NB4 (cell line): ENCODE measurements around the gene DNAJC22.
A peak's percentile ranks its signal among the peaks of the same experiment; 100 is the strongest.

Experiments used
- DNase-seq: peaks from one replicate; pipeline ENCODE4 v3.0.0; 2010; ENCODE audit warnings: low read depth
- H3K4me3 ChIP-seq: one replicate; pipeline ENCODE4 v1.5.1; 2011; ENCODE audit warnings: mild to moderate bottlenecking, low read depth, low read length, moderate library complexity
- MYC ChIP-seq: IDR thresholded peaks from 2 replicates; pipeline ENCODE4 v1.6.1; 2011; ENCODE audit warnings: low read depth, low read length
- POLR2A ChIP-seq: IDR thresholded peaks from 2 replicates; pipeline ENCODE4 v1.6.1; 2011; ENCODE audit warnings: mild to moderate bottlenecking; ENCODE audit not compliant: insufficient read length; ENCODE audit errors: extremely low read depth
- TF ChIP-seq, protein P1 (sequence below): IDR thresholded peaks from 2 replicates; pipeline ENCODE4 v1.6.1; 2011; ENCODE audit warnings: low read depth, low read length
- TF ChIP-seq, protein P2 (sequence below): IDR thresholded peaks from one replicate; pipeline ENCODE4 v1.5.1; 2012; ENCODE audit warnings: low read depth, low read length

DNAJC22 gene

DNA sequence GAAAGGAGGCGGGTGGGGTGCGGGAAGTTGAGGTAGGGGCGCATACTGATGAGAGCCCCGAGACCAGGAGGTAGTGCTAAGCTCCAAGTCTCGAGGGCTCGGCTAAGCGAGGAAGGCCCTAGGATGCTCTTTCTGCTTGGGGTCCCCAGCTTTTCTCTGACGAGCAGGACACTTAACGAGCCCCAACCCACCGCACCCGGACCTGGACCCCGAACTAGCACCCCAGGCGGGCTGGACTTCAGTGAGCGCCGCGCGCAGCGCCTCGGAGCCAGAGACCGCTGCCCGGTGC is 5.0 kb upstream of the DNAJC22 start:
- TF ChIP-seq, protein P1, sequence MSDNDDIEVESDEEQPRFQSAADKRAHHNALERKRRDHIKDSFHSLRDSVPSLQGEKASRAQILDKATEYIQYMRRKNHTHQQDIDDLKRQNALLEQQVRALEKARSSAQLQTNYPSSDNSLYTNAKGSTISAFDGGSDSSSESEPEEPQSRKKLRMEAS = no peak
- no peak for TF ChIP-seq MYC
- TF ChIP-seq, protein P2, sequence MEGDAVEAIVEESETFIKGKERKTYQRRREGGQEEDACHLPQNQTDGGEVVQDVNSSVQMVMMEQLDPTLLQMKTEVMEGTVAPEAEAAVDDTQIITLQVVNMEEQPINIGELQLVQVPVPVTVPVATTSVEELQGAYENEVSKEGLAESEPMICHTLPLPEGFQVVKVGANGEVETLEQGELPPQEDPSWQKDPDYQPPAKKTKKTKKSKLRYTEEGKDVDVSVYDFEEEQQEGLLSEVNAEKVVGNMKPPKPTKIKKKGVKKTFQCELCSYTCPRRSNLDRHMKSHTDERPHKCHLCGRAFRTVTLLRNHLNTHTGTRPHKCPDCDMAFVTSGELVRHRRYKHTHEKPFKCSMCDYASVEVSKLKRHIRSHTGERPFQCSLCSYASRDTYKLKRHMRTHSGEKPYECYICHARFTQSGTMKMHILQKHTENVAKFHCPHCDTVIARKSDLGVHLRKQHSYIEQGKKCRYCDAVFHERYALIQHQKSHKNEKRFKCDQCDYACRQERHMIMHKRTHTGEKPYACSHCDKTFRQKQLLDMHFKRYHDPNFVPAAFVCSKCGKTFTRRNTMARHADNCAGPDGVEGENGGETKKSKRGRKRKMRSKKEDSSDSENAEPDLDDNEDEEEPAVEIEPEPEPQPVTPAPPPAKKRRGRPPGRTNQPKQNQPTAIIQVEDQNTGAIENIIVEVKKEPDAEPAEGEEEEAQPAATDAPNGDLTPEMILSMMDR = no peak
- no peak for TF ChIP-seq POLR2A
- no peak overlapping the region for H3K4me3 ChIP-seq
- no peak for DNase-seq

DNA sequence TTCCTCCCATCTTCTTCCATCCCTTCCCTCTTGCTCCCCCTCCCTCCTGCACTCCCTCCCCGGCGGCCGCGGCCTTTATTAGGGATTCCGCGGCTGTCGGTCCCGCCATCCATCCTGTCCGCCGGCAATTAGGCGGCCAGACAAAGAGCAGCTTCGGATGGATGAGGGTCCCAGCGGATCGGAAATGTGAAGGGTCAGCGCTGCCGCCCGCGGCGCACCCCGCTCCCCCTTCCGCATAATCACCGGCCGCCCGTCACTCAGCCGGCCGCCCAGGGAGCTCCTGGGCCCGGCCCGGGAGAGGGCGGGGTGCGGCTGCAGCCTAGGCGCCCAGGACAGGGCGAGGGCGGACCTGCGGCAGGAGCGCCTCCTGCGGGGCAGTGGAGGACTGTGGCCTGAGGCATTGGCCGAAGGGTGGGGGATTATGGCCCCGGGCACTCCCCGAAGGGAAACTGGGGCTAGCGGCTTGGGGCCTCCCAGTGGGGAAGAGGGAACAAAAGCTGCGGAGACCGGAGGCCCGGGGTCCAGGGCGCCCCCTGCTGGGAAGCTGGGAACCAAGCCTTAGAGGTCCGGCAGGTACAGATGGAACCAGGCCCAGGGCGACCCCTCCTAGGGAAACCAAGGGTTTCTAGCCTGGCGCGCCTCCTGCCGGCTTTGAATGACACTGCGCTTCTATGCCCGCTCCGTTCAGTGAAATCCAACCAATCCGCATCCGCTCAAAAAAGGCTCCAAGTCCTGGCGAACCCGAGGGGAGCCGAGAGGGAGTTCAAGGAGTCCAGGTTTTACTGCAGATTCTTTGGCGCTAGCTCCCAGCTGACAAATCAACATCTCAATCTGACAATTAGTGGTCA is 4.4 kb upstream of the DNAJC22 start:
- H3K4me3 ChIP-seq = no peak overlapping the region
- TF ChIP-seq POLR2A (no peak), MYC (peak; percentile 40; the same call in 1 of the 2 replicates)
- TF ChIP-seq, protein P2 = peak; percentile 83
- peak; percentile 93 for DNase-seq

DNA sequence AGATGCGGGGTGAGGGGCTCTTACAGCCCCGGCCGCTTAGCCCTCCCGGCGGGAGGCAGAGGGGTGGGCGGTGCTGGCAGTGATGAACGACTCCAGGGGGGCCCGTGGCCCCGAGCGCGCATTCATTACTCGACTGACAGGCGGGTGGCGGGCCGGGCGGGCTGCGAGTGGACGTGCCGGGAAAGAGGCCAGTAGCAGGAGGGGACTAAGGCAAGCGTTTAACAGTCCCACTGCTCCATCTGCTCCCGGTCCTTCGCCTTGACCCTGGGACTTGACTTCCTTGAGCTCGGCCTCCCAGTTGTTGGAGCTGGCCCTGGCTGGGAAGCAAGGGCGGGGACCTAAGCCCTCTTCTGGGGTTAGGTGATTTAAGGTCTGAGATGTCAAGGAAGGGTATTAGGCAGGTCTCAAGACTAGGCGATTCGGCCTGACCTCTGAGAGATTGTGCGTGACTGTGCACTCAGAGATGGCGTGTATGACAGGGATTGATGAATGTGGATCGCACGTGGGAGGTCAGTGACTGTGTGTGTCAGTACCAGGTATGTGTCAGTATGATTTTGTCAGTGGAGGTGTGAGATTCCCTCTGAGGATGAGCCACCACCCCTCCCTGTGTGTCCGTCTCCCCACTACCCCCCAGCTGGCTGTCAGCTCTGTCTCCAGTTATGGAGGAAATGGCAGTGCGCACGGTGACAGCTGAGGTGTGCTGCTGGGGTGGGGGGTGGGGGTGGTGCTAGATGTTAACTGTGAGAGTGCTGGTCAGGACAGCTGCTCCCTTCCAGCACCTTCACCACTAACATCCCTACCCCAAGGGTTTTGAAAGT is 3.6 kb upstream of the DNAJC22 start:
- DNase-seq = no peak
- TF ChIP-seq, protein P2 = no peak
- TF ChIP-seq, protein P1 = no peak
- TF ChIP-seq POLR2A (no peak), MYC (no peak)
- H3K4me3 ChIP-seq = no peak overlapping the region

DNA sequence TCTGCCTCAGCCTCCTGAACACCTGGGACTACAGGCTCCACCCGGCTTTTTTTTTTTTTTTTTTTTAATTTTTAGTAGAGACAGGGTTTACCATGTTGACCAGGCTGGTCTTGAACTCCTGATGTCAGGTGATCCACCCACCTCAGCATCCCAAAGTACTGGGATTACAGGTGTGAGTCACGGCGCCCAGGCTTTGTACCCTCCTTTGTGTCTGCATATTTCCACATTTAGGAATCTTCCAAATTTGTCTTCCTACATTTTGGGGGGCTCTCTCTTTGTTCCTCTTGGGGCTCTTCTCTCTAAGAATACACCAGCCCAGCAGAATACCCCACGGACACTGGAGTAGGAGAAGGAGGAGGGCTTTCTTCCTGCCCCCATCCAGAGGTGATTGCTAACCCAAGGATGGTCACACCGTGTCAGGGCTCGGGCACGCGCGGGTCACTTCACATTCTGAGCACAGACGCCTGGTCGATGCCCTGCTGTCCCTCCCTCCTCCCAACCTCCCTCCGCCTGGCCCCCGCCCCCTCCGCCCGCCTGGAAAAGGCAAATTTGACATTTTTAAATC is 2.1 kb upstream of the DNAJC22 start:
- TF ChIP-seq MYC = no peak
- TF ChIP-seq, protein P1 = no peak
- TF ChIP-seq POLR2A = no peak
- TF ChIP-seq, protein P2 = no peak
- no peak overlapping the region for H3K4me3 ChIP-seq
- no peak for DNase-seq

DNA sequence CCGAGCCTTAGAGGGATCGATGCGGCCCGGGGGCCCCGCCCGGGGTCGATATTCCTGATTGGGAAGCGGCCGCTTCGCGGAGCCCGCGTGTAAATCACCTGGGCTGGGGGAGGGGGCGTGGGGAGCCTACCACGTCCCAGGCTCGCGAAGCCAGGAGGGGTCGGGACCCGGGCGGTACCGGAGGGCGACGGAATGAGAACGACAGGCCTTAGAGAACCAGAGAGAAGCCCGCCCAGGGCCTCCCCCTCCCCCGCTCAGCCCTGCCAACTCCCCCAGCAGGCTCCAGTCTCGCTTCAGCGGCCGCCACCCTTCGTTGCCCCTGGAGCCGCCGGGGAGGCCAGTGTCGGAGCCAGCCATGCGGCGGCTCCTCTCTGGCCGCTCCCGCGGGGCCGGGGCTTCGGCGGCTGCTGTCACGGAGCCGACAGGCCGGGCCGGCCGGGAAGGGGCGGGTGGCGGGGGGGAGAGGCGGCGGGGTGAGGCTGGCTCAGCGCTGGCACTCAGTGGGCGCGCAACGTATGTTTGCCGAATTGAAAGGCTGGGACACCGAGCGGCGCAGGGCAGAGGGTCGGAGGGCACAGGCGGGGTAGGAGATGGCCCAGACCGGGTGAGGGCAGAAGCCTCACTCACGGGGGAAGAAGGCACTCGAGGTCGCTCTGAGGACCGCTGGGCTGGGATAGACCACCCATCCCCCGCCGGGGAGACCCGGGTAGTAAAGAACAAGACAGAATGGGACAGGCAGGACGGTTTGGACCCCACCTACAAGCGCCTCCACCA is 1.4 kb upstream of the DNAJC22 start:
- no peak overlapping the region for H3K4me3 ChIP-seq
- TF ChIP-seq POLR2A (no peak), MYC (no peak)
- TF ChIP-seq, protein P1 = no peak
- TF ChIP-seq, protein P2 = no peak
- DNase-seq = peak; percentile 55
